Chondrocyte (in vitro differentiated cells): ENCODE data around the gene CPNE2. TPM values are rescaled to one million over a fixed set of nuclear protein-coding genes. Genes with fewer than 3 reads are reported as not detected.
A peak's percentile ranks its signal among the peaks of the same experiment; 100 is the strongest.

Experiments used
- DNase-seq: peaks from one replicate; pipeline ENCODE4 v3.0.0; 2021; ENCODE audit warnings: mixed read lengths, low spot score
- H3K27ac Mint-ChIP-seq: one replicate; pipeline ENCODE4 v1.8.0; 2021; ENCODE audit warnings: mild to moderate bottlenecking, moderate library complexity, mixed read lengths; ENCODE audit not compliant: unreplicated experiment
- H3K27me3 Mint-ChIP-seq: 2 replicates; pipeline ENCODE4 v1.8.0; 2021; ENCODE audit warnings: low read depth, mixed read lengths
- H3K36me3 Mint-ChIP-seq: 2 replicates; pipeline ENCODE4 v1.8.0; 2021; ENCODE audit warnings: low read depth, mixed read lengths
- H3K4me1 Mint-ChIP-seq: 2 replicates; pipeline ENCODE4 v1.8.0; 2021; ENCODE audit warnings: low read depth, mild to moderate bottlenecking, mixed read lengths
- H3K4me3 Mint-ChIP-seq: one replicate; pipeline ENCODE4 v1.8.0; 2021; ENCODE audit warnings: mild to moderate bottlenecking, moderate library complexity, mixed read lengths; ENCODE audit not compliant: unreplicated experiment
- H3K9me3 Mint-ChIP-seq: 2 replicates; pipeline ENCODE4 v1.8.0; 2021; ENCODE audit warnings: low read depth, mixed read lengths
- total RNA-seq: library from RNA; stranded (reverse); gene quantifications from 3 replicates; pipeline ENCODE4 v1.2.1, GENCODE V29; 2021
- TF ChIP-seq, protein P1 (sequence below): fragments of 200-600 bp; sonication (generic); IDR thresholded peaks from 2 replicates; pipeline ENCODE4 v1.5.0; 2021; ENCODE audit warnings: antibody characterized with exemption, mild to moderate bottlenecking, moderate library complexity

CPNE2 gene
- total RNA-seq, 1 donor from 2014 or later: 21.8 TPM

DNA sequence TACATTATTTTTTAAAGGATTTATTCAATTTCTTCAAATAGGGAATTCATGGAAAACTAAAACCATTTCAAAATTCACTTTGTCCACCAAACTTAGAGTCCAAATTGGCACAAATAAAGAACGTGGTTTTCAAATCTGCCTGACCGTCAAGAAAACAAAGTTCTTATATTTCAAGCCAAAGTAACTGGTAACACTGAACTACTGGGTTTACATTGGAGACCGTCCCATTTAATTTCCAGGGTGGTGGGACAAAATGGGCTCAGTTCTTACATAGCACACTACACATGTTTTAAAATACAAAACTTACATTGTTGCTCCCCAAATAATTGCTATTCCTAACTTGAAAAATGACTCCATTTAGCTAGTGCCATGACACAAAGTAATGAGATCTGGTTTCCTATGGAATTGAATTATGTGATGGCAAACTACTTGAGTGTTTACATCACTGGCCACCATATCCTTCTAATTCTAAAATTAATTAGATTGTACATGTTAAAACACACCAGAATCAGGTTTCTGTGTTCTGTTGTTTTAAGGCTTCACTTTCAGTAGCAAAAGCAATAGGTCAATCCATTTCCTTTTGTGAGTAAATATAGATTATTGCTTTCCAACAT, 86.9 kb downstream of the CPNE2 start:
- DNase-seq: no peak
- Mint-ChIP-seq H3K4me1 (peaks cover 44% of the 10 kb centered on the region), H3K36me3 (peaks cover 4% of the 10 kb centered on the region), H3K27ac (peak overlapping the region; percentile 10), H3K9me3 (no peaks in the 10 kb centered on the region), H3K27me3 (no peaks in the 10 kb centered on the region), H3K4me3 (no peak overlapping the region)
- TF ChIP-seq, protein P1, sequence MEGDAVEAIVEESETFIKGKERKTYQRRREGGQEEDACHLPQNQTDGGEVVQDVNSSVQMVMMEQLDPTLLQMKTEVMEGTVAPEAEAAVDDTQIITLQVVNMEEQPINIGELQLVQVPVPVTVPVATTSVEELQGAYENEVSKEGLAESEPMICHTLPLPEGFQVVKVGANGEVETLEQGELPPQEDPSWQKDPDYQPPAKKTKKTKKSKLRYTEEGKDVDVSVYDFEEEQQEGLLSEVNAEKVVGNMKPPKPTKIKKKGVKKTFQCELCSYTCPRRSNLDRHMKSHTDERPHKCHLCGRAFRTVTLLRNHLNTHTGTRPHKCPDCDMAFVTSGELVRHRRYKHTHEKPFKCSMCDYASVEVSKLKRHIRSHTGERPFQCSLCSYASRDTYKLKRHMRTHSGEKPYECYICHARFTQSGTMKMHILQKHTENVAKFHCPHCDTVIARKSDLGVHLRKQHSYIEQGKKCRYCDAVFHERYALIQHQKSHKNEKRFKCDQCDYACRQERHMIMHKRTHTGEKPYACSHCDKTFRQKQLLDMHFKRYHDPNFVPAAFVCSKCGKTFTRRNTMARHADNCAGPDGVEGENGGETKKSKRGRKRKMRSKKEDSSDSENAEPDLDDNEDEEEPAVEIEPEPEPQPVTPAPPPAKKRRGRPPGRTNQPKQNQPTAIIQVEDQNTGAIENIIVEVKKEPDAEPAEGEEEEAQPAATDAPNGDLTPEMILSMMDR: no peak

DNA sequence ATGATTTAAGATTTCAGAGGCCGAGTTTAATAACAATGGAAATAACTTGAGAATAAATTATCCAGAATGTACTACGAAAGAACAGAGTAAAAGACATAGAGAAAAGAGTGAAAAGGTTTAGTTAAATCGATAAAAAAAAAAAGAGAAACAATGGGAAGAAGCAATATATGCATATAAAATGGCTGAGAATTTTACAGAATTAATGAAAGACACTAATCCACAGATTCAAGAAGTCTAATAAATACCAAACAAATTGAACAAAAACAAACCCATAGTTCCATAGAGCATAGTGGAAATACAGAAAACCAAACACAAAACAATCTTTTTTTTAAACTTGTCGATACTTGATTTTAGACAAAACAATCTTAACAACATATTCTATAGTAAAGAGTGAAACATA, 91.7 kb downstream of the CPNE2 start:
- DNase-seq: no peak
- TF ChIP-seq, protein P1: no peak
- Mint-ChIP-seq H3K27ac (no peak overlapping the region), H3K27me3 (no peaks in the 10 kb centered on the region), H3K4me1 (peaks cover 48% of the 10 kb centered on the region), H3K36me3 (no peaks in the 10 kb centered on the region), H3K4me3 (peak overlapping the region; percentile 1), H3K9me3 (no peaks in the 10 kb centered on the region)

DNA sequence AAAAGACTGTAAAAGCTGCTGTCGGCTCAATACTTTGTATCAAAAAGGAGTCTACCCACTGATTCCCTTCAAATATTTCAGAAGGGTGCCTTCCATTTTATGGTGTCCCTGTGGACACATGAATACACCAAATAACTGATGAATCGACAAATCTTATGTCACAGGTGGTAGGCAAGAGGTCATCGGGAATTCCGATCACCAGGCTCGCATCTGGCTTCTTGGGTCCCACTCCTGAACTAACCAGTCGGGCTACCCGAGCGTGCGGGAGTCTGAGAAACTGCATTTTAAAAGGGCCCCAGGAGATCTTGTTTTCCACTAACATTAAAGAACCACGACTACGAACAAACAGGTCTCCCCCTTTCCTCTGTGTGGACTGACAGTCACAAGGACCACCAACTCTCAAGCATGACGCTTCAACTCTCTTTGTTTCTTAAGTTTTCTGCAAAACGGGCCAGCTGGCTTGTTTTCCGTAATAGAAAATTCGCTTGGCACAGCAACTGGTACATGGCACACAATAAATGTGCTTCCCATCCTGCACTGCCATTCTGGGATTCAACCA, 92.6 kb downstream of the CPNE2 start:
- H3K36me3 Mint-ChIP-seq: no peaks in the 10 kb centered on the region
- H3K27me3 Mint-ChIP-seq: no peaks in the 10 kb centered on the region
- TF ChIP-seq, protein P1: no peak
- peaks cover 42% of the 10 kb centered on the region for H3K4me1 Mint-ChIP-seq
- H3K4me3 Mint-ChIP-seq: peak overlapping the region; percentile 98
- no peak for DNase-seq
- peak overlapping the region; percentile 98 for H3K27ac Mint-ChIP-seq
- H3K9me3 Mint-ChIP-seq: no peaks in the 10 kb centered on the region

DNA sequence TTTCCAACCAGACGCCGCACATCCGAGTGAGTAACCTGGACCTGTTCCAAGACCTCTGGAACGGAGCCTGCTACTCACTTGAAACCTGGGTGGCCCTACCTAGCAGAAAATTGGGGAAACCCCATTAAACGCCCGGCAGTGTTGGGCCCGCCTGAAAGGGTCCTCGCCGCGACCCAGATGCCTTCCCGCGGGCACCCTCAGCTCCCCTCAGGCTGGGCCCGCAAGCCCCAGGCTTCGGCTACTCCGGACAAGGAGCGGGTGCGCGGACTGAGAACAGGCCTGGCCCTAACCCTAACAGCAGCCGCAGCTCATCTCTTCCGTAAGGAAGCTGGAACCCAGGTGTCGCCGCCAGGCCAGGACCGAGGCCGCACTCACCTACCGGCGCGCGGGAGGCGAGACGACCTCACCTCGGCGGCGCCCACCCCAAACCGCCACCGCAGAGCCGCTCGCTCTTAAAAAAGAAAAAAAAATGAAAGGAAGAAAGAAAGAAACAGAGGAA, 93.1 kb downstream of the CPNE2 start:
- Mint-ChIP-seq H3K27ac (peak overlapping the region; percentile 98), H3K4me3 (peak overlapping the region; percentile 98), H3K36me3 (no peaks in the 10 kb centered on the region), H3K9me3 (no peaks in the 10 kb centered on the region), H3K27me3 (no peaks in the 10 kb centered on the region), H3K4me1 (peaks cover 47% of the 10 kb centered on the region)
- no peak for DNase-seq
- TF ChIP-seq, protein P1: no peak

DNA sequence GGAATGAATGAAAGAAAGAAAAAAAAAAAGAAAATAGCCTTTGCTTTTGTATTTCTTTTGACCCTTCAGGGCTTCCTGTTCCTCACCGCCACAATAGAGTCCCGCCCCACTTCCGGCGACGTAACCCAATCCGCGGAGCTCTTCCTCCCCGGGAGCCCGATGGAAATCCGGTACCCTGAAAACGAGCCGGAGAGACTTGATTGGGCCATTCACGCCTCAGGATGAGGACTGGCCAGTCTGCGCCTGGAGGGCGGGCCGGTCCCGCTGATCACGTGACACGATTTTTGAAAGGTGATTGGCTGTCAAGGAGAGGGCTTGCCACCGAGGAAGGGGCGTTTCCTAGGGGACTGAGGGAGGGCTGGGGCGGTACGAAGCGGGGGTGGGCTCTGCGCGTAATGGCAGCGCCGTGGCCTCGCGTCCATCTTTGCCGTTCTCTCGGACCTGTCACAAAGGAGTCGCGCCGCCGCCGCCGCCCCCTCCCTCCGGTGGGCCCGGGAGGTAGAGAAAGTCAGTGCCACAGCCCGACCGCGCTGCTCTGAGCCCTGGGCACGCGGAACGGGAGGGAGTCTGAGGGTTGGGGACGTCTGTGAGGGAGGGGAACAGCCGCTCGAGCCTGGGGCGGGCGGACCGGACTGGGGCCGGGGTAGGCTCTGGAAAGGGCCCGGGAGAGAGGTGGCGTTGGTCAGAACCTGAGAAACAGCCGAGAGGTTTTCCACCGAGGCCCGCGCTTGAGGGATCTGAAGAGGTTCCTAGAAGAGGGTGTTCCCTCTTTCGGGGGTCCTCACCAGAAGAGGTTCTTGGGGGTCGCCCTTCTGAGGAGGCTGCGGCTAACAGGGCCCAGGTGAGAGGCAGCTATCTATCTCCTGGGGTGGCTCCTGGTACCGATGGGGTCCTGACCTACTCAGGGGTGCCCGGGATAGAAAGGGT, 93.8 kb downstream of the CPNE2 start, which contains the start of the genes PSME3IP1 and RSPRY1:
Gene PSME3IP1, minus strand, starts transcription at position 95 of the 927 bp plus-strand sequence. CDS start 12,185 bp downstream, outside the sequence.
Gene RSPRY1, plus strand, starts transcription at position 385 of the 927 bp plus-strand sequence. CDS start 18,330 bp downstream, outside the sequence.
- H3K36me3 Mint-ChIP-seq: no peaks in the 10 kb centered on the region
- H3K27me3 Mint-ChIP-seq: no peaks in the 10 kb centered on the region
- H3K27ac Mint-ChIP-seq: peak within 1 kb of the TSS; percentile 98
- H3K4me1 Mint-ChIP-seq: peaks cover 54% of the 10 kb centered on the region
- TF ChIP-seq, protein P1: no peak
- H3K9me3 Mint-ChIP-seq: no peaks in the 10 kb centered on the region
- peak within 1 kb of the TSS; percentile 98 for H3K4me3 Mint-ChIP-seq
- DNase-seq: peak; percentile 97
